ENCODE measurements around the gene TLE5.

TLE5 gene

GRCh38 chr19:3003046-3003445 is 59.2 kb downstream of the TLE5 start:
- in situ Hi-C loops (cut with HindIII; ENCODE audit: low sequenced_read_pairs), result no loop called here
